Measurements from ENCODE around the gene GOLGA8J. TPM values are rescaled to one million over a fixed set of nuclear protein-coding genes. Genes with fewer than 3 reads are reported as not detected.

GOLGA8J gene, protein sequence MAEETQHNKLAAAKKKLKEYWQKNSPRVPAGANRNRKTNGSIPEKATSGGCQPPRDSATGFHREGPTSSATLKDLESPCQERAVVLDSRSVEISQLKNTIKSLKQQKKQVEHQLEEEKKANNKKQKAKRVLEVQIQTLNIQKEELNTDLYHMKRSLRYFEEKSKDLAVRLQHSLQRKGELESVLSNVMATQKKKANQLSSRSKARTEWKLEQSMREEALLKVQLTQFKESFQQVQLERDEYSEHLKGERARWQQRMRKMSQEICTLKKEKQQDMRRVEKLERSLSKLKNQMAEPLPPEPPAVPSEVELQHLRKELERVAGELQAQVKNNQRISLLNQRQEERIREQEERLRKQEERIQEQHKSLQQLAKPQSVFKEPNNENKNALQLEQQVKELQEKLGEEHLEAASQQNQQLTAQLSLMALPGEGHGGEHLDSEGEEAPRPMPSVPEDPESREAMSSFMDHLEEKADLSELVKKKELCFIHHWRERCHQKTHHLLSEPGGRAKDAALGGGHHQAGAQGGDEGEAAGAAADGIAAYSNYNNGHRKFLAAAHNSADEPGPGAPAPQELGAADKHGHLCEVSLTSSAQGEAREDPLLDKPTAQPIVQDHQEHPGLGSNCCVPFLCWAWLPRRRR
- under 0.01 and 0.11 TPM in 2 replicates for total RNA-seq

DNA sequence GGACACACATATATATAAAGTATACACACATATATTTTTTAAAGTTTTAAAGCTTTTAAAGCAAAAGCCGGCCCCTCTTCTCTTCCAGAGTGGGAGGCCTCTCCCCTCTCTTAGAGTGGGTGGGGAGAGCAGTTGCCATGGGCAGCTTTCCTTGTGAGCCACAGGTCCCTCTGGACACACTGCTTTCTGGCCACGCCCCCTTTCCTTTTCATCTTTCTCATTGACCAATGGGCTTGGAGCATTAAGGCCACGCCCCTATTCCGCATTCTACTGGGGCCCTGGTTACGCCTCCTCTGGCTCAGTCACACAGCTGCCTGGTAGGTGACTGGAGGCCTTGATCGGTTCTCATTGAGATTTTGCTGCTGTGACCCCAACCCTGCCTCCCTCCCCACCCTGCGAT, at the start of gene GOLGA8J:
GOLGA8J (plus strand) TSS at position 301 of the 400 bp plus-strand sequence; CDS start at position 399, 98 bp downstream.

DNA sequence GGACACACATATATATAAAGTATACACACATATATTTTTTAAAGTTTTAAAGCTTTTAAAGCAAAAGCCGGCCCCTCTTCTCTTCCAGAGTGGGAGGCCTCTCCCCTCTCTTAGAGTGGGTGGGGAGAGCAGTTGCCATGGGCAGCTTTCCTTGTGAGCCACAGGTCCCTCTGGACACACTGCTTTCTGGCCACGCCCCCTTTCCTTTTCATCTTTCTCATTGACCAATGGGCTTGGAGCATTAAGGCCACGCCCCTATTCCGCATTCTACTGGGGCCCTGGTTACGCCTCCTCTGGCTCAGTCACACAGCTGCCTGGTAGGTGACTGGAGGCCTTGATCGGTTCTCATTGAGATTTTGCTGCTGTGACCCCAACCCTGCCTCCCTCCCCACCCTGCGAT, 52.0 kb downstream of the GOLGA8J start, which contains the start of gene GOLGA8T:
GOLGA8T (plus strand) TSS at position 301 of the 400 bp plus-strand sequence; CDS start at position 399, 98 bp downstream.

Other genes starting within 250 kb of the GOLGA8J start
- not detected in 2 replicates for gene GOLGA8T, start 52.1 kb downstream of the GOLGA8J start, total RNA-seq